Ecto neural progenitor cell (in vitro differentiated cells): ENCODE results near the gene HNRNPM.

Source experiments
- DNase-seq: peaks from one replicate; pipeline ENCODE4 v3.0.0-alpha.2; 2018; ENCODE audit warnings: low spot score

HNRNPM gene

GRCh38 chr19:8487137-8487851 is 42.5 kb downstream of the HNRNPM start:
- DNase-seq, result no peak

DNA sequence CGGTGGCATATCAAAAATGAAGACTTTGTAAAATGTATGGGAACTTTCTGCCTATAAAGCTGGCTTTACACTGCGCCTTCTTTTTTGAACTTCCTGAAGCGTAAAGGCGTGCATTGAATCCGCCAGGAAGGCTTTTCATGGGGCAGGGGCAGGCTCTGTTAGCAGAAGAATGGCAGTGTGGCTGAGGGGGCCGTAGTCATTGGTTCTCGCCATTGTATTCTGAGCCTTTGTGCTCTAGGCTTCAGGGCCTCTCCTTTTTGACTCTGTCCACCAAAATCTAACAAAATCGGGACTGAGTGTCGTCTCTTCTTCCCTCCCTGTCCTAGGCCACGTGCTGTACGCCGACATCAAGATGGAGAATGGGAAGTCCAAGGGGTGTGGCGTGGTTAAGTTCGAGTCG is 43.6 kb downstream of the HNRNPM start:
- no peak for DNase-seq

GRCh38 chr19:8489561-8490394 is 45.0 kb downstream of the HNRNPM start:
- no peak for DNase-seq

DNA sequence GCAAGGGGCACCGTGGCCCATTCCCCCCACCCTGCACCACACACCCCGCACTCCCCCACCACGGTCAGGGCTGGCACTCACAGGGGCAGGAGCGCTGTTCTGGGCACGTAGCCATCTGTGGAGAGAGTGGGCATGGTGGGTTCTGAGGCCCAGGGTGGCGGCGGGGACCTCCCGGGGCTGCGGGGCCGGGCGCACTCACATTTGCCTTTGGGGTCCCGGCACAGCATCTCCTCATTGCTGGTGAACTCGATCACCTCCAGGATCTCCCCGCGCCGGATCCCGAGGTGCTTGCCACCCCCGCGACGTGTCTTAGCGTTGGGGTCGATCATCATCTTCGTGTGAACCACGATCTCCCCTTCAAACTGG is 45.6 kb downstream of the HNRNPM start:
- DNase-seq, result no peak

DNA sequence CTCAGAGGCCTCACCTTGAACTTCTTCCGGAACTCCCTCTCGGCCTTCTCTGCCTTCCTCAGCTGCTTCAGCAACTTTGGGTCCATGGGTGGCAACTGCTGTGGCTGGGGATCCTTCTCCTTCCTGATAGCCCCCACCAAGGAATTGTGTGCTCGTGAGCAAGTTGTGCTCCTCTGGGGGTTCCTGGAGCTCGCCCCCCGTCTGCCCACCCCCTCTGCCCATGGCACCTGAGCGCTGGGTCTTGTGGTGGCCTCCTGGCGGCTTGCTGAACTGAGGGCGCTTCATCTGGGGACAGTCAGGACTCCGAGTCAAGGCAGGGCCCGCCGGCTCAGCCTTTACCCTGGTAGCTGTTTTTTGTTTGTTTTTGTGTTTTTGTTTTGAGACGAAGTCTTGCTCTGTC is 46.1 kb downstream of the HNRNPM start:
- DNase-seq, result no peak

- DNase-seq, result no peak
Observed at GRCh38 chr19:8491574-8491973, 46.8 kb downstream of the HNRNPM start.

- no peak for DNase-seq
Observed at GRCh38 chr19:8494158-8494557, 49.4 kb downstream of the HNRNPM start.

GRCh38 chr19:8498295-8498694 is 53.5 kb downstream of the HNRNPM start:
- DNase-seq, result no peak

DNA sequence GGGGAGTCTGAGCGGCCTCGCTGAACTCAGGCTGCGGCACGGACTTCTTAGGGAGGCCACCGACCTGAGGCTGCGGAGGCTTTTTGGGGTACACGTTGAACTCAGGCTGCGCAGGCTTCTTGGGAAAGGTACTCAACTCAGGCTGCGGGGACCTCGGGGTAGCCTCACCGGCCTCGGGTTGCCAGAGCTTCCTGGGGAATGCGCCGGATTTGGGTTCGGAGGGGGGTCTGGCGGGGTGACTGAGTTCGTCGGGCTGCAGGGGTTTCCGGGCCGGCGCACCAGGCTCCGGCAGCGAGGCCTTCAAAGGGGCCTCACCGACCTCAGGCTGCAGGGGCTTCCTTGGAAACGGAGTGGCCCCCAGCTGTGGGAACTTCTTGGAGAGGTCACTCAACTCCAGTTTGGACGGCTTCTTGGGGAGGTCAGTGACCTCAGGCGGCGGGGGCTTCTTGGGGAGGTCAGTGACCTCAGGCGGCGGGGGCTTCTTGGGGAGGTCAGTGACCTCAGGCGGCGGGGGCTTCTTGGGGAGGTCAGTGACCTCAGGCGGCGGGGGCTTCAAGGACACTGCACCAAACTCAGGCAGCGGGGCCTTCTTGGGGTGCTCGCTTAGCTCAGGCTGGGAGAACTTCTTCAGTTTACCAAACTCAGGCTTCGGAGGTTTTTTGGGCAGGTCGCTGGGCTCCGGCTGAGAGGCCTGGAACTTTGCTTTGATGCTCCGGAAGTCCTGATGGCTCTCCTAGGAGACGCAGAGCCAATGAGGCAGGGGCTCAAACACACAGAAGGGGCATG is 54.5 kb downstream of the HNRNPM start:
- no peak for DNase-seq

DNA sequence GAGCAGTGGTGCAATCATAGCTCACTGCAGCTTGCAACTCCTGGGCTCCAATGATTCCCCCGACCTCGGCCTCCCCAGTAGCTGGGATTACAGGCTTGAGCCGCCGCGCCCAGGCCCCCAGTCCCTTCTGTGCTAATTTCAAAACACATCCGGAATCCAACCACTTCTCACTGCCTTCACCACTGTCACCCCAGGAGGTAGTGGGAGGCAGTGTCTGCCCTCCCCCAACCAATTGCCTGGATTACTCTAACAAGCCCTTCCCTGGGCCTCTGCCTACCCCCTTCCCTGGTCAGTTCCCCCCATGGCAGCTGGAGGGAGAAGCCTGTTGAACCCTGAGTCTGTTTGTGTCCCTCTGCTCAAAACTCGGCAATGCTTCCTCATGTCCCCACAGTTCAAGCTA is 55.4 kb downstream of the HNRNPM start:
- DNase-seq, result no peak

DNA sequence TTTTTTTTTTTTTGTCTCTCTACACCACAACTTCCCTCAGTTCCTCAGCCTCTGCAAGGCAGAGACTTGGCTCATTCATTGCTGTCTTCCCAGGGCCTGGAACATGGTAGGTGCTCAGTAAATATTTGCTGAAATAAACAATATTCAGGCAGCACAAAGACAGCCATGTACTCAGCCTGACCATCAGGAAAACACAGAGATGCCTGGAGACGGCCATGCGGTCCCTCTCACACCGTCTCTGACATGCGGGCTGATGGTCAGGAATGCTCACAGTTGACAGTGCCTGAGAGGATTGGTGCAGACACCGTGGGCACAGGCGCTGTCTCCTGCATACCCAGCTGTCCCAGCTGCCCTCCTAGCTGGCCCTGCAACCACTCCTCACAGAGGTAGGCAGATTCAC is 56.7 kb downstream of the HNRNPM start:
- no peak for DNase-seq

- DNase-seq, result no peak
Observed at GRCh38 chr19:8501981-8502380, 57.2 kb downstream of the HNRNPM start.

DNA sequence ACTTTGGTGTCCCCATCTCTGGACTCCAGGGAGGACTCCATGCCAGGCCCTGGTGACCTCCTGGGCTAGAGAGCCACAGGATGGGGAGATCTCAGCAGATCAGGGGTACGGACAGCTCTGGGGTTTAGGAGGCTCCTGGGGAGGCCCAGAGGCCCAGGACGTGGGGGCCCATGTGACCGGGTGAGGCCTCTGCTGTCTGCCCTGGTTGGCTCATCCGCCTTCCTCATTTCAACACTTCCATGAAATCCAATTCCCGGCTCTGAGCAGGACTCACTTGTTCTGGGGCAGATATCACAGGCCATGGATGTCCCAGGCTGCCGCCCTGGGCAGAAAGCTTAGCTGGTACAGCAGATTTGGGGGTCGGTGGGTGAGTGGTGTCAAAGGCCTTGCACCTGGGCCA is 58.7 kb downstream of the HNRNPM start:
- DNase-seq, result no peak

DNA sequence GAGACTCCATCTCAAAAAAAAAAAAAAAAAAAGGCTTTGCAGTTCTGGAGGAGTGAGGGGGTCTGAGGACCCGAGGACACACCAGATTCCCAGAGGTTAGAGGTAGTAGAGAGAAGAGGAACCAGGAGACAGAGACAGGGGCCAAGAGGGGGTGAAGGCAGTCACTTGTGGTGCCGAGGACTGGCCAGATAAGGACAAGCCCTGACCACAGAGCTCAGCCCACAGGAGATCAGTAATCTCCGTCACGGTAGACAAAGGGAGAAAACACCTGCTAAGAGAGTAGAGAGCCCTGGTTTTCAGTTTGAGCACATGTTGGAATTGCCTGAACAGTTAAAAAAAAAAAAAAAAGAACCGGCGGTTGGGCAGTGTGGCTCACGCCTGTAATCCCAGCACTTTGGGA is 59.4 kb downstream of the HNRNPM start:
- DNase-seq, result no peak

- DNase-seq, result no peak
Observed at GRCh38 chr19:8504919-8505318, 60.1 kb downstream of the HNRNPM start.

- peak; percentile 90 for DNase-seq
Observed at GRCh38 chr19:8505680-8506401, 61.1 kb downstream of the HNRNPM start.

DNA sequence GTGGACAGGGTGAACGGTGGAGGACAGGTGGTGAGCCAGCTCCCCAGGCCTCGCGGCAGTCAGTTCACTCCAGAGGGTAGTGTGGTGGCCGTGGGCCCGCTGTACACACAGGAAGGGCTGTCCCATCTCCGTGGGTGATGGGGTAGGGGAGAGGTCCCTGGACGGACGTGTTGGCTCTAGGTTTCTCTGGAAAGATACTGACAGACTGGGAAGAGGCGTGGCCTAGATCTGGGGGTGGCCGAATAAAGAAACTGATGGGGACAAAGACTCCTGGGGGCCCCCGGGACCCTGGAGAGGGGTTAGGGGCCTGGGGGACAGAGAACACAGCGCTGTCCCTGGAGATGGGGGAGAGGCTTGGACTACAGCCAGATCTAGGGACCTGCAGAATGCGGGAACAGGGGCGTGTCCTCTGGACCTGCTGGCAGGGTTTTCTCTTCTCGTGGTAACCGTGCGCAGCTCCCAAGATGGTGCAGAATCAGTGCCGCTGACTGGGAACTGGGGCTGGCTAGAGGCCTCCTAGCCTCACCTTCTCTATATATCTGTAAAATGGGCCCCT is 61.7 kb downstream of the HNRNPM start:
- no peak for DNase-seq

- no peak for DNase-seq
Observed at GRCh38 chr19:8510589-8511115, 65.9 kb downstream of the HNRNPM start.

GRCh38 chr19:8511573-8512101 is 66.9 kb downstream of the HNRNPM start:
- DNase-seq, result no peak

DNA sequence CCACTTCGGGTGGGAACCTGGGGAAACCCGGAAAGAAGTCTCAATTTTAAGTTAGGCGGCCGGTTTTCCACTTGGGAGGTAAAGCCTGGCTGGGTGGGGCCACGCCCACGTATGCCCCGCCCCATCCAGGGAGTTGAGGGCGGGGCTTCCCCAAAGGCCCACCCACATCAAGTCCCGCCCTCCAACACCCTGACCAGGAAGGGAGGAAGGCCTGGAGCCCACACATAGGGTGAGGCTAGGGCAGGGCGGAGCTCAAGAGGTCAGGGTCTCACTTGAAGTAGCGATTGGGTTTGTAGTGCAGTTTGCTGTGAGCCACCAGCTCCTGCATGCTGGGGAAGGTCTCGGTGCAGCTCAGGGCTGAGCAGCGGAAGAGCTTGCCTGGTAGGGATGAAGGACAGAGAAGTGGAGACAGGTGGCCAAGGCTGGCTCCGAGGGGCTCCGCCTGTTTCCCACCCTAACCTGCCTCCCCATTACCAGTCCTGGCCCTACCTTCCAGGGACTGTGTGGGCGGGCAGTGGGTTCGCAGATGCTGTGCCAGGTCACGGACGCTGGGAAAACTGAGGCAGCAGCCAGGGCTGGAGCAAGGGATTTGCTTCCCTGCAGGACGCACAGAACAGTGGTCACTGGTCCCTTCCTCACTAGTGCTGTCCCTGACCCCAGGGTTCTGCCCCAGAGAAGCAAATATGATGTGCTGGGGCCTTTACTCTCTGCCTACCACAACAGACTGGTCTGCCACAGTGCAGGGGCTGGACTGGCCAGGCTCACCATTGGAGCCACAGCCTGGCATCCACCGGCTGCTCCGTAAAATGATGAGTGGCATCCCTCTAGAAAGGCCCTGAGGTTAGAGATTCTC is 67.6 kb downstream of the HNRNPM start:
- no peak for DNase-seq
